Kidney epithelial cell (primary cell): ENCODE measurements around the gene ARGFX. TPM values are rescaled to one million over a fixed set of nuclear protein-coding genes. Genes with fewer than 3 reads are reported as not detected.
"Not testable (repeated sequence)": the region's sequence is repeated elsewhere in the genome, so short reads cannot be mapped to it uniquely, and the experiment has no call there.

Source experiments
- DNase-seq: peaks from one replicate; pipeline ENCODE4 v3.0.0-alpha.2; 2010; ENCODE audit warnings: low read depth
- H3K27me3 ChIP-seq: 2 replicates; pipeline ENCODE4 v1.6.0; 2011; ENCODE audit warnings: low read length; ENCODE audit not compliant: control insufficient read depth, insufficient read depth
- H3K36me3 ChIP-seq: 2 replicates; pipeline ENCODE4 v1.5.1; 2011; ENCODE audit warnings: low read length; ENCODE audit not compliant: control insufficient read depth, insufficient read depth
- H3K4me3 ChIP-seq: 2 replicates; pipeline ENCODE4 v1.5.1; 2011; ENCODE audit warnings: low read depth, mild to moderate bottlenecking, control low read depth, low read length
- total RNA-seq: library from RNA; depleted of rRNA; stranded (reverse); fragments of >200 nt; gene quantifications from 2 replicates; pipeline ENCODE4 v1.2.3, GENCODE V29; 2015
- TF ChIP-seq, protein P1 (sequence below): IDR thresholded peaks from 2 replicates; pipeline ENCODE4 v1.5.1; 2011; ENCODE audit warnings: mild to moderate bottlenecking, moderate library complexity, low read length, control low read depth, inconsistent platforms; ENCODE audit not compliant: insufficient read depth, poor library complexity, severe bottlenecking

Gene ARGFX
- total RNA-seq, 1 donor from 2014 or later = not detected

DNA sequence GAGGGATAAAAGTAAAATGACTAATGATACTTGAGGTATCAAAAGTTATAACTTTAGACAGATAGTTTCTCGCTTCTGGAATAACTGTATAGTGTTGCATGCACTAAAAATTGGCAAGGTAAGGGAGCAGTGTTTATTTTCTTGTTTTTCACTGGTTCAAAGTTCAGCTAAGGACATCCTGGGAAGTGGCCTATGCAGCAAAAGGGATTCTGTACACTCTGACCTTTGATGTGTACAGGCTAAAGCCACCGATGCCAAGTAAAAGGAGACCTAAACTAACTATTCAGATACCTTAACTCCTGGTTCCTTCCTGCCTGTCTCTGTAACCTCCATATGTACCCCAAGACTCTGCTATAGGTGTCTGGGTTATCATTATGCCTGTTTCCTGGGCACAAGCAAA, 27.1 kb downstream of the ARGFX start:
- TF ChIP-seq, protein P1, sequence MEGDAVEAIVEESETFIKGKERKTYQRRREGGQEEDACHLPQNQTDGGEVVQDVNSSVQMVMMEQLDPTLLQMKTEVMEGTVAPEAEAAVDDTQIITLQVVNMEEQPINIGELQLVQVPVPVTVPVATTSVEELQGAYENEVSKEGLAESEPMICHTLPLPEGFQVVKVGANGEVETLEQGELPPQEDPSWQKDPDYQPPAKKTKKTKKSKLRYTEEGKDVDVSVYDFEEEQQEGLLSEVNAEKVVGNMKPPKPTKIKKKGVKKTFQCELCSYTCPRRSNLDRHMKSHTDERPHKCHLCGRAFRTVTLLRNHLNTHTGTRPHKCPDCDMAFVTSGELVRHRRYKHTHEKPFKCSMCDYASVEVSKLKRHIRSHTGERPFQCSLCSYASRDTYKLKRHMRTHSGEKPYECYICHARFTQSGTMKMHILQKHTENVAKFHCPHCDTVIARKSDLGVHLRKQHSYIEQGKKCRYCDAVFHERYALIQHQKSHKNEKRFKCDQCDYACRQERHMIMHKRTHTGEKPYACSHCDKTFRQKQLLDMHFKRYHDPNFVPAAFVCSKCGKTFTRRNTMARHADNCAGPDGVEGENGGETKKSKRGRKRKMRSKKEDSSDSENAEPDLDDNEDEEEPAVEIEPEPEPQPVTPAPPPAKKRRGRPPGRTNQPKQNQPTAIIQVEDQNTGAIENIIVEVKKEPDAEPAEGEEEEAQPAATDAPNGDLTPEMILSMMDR = no peak
- DNase-seq = no peak
- Histone ChIP-seq H3K36me3 (no peaks in the 10 kb centered on the region), H3K4me3 (no peak overlapping the region), H3K27me3 (no peaks in the 10 kb centered on the region)

DNA sequence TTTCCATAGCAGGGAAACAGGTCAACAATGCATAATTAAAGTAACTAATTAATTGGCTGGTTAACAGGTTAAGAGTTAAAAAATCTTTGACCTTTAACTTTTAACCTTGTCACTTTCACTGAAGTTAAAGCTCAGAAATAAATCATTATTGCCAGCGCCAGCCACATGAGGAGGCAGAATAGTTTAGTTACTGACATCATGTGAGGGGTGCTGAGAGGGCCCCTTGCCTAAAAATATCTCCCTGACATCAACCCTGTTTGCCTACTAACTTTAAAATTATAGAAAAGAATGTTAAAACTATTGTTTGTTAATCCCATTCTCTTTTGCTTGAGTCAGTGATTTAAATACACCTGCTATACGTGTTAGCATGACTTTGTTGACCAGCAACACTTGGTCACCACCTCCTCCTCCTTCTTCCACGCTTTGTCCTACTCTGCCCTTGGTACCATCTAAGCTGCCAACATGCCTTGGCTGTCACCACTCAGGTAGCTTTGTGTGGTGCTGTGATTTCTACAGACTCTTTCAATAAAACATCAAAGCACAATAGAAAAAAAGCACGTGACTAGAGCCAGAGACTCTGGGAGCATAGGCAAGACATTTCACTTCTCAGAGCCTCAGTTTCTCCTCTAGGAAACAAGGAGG, 28.1 kb downstream of the ARGFX start:
- Histone ChIP-seq H3K4me3 (no peak overlapping the region), H3K36me3 (no peaks in the 10 kb centered on the region), H3K27me3 (no peaks in the 10 kb centered on the region)
- TF ChIP-seq, protein P1 = no peak
- DNase-seq = no peak

DNA sequence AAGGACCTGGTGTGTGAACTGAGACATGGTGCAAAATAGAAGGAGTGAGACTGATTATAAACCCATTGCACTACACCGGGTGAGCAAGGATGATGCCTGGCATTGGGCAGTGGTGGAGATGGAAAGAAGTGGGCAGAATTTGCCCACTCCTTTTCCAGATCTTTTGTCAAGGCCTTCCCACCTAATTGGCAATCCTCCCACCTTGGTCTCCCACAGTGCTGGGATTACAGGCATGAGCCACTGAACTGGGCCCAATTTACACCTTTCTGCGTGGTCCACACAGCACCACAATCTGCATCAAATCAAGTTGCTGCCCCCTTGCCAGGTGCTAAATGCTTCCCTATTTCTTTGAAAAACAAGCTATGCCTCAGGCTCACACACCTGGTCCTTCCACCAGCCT, 30.8 kb downstream of the ARGFX start:
- TF ChIP-seq, protein P1 = no peak
- Histone ChIP-seq H3K36me3 (no peaks in the 10 kb centered on the region), H3K27me3 (no peaks in the 10 kb centered on the region), H3K4me3 (no peak overlapping the region)
- DNase-seq = no peak

DNA sequence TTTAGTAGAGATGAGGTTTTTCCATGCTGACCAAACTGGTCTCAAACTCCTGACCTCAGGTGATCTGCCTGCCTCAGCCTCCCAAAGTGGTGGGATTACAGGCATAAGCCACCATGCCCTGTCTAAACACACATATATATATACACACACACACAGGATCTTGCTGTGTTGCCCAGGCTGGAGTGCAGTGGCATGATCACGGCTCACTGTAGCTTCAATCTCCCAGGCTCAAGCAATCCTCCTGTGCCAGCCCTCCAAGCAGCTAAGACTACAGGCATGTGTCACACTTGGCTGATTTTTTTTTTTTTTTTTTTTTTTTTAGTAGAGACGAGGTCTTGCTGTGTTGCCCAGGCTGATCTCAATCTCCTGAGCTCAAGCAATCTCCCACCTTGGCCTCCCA, 32.2 kb downstream of the ARGFX start:
- H3K4me3 ChIP-seq, H3K27me3 ChIP-seq, H3K36me3 ChIP-seq, DNase-seq: not testable (repeated sequence)

DNA sequence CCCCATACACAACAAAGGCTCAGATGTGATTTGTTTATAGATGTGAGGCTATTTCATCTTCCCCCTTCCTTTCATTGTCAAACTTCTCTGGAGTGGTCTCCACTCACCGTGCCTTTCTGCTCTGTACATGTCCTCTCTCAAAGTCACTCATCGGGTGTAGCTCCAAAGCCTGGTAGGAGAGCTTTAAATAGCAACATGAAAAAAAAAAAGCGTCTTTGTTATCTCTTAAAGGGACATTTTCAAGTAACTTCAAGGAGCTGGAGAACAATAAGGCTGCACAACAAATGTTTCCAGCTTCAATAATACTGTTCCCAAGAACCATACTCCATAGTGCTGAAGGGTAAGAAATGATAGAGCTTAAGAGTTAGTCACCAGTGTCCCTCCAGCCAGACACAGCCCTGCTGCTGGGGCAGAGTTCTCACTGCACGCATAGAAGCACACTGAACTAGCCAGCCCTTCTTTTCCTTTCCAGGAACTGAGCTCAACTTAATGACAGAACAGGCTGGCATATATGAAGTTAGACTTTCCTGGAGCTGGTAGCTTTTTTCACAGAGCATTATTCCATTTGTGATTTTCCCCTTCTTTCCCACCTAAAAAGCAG, 33.6 kb downstream of the ARGFX start:
- TF ChIP-seq, protein P1 = no peak
- no peak overlapping the region for H3K4me3 ChIP-seq
- no peaks in the 10 kb centered on the region for H3K27me3 ChIP-seq
- no peak for DNase-seq
- H3K36me3 ChIP-seq = no peaks in the 10 kb centered on the region

DNA sequence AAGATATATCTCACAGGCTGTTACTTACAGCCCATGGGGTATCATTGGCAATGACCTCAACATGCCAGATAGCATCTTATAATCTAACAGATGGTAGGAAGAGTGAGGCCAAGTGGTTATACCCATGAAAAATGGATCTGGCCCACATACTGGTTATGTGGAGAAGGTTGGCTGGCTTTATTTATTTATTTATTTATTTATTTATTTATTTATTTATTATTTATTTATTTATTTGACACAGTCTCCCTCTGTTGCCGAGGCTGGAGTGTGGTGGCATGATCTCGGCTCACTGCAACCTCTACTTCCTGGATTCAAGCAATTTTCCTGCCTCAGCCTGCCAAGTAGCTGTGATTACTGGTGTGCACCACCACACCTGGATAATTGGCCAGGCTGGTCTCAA, 37.0 kb downstream of the ARGFX start:
- Histone ChIP-seq H3K27me3 (no peaks in the 10 kb centered on the region), H3K36me3 (no peaks in the 10 kb centered on the region), H3K4me3 (no peak overlapping the region)
- TF ChIP-seq, protein P1 = no peak
- no peak for DNase-seq
